PFSK-1 (cell line): ENCODE data around the gene ATRN.

Experiments
- POLR2AphosphoS5 ChIP-seq: IDR thresholded peaks from 2 replicates; pipeline ENCODE4 v1.6.1; 2012; ENCODE audit warnings: low read depth, mild to moderate bottlenecking, control low read depth, low read length, moderate library complexity
- REST ChIP-seq, 2 experiments: IDR thresholded peaks; 2 replicates each; pipeline versions ENCODE4 v1.6.1 to v1.8.0; 2011 to 2012; ENCODE audit warnings: low read depth in 2 of 2, low read length in 2 of 2, control low read depth in 1 of 2, inconsistent platforms in 1 of 2, mild to moderate bottlenecking in 1 of 2, moderate library complexity in 1 of 2; ENCODE audit not compliant: insufficient read depth in 1 of 2
- SIN3A ChIP-seq: IDR thresholded peaks from 2 replicates; pipeline ENCODE4 v1.6.1; 2012; ENCODE audit warnings: mild to moderate bottlenecking, low read length, moderate library complexity, borderline replicate concordance; ENCODE audit not compliant: insufficient read depth

- no peak for TF ChIP-seq REST (IDR thresholded peaks at IDR 0.05; ENCODE audit: insufficient read depth in 1 of 2, low read depth in 2 of 2, low read length in 2 of 2)
- no peak for TF ChIP-seq POLR2AphosphoS5
- no peak for TF ChIP-seq SIN3A
Measured at GRCh38 chr20:3423126-3423525, 47.7 kb upstream of the ATRN start.
